ENCODE results near the gene C9orf40.
A peak's percentile ranks its signal among the peaks of the same experiment; 100 is the strongest.

The C9orf40 gene

GRCh38 chr9:74958587-74958986, 5.9 kb upstream of the C9orf40 start:
- DNase-seq (ENCODE audit: extremely low read depth, low read depth), result no peak
- no peak overlapping the region for H3K4me3 ChIP-seq (replicated peaks; ENCODE audit: low read depth, low read length)
- TF ChIP-seq, protein P1, sequence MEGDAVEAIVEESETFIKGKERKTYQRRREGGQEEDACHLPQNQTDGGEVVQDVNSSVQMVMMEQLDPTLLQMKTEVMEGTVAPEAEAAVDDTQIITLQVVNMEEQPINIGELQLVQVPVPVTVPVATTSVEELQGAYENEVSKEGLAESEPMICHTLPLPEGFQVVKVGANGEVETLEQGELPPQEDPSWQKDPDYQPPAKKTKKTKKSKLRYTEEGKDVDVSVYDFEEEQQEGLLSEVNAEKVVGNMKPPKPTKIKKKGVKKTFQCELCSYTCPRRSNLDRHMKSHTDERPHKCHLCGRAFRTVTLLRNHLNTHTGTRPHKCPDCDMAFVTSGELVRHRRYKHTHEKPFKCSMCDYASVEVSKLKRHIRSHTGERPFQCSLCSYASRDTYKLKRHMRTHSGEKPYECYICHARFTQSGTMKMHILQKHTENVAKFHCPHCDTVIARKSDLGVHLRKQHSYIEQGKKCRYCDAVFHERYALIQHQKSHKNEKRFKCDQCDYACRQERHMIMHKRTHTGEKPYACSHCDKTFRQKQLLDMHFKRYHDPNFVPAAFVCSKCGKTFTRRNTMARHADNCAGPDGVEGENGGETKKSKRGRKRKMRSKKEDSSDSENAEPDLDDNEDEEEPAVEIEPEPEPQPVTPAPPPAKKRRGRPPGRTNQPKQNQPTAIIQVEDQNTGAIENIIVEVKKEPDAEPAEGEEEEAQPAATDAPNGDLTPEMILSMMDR (IDR thresholded peaks at IDR 0.05; ENCODE audit: low read depth, low read length, missing control alignments), result no peak

GRCh38 chr9:74953235-74953751, 581 bp upstream of the C9orf40 start:
- DNase-seq (ENCODE audit: extremely low read depth, low read depth), result peak; percentile 50
- peak overlapping the region; percentile 83 for H3K4me3 ChIP-seq (replicated peaks; ENCODE audit: low read depth, low read length)
- TF ChIP-seq, protein P1 (IDR thresholded peaks at IDR 0.05; ENCODE audit: low read depth, low read length, missing control alignments), result no peak

DNA sequence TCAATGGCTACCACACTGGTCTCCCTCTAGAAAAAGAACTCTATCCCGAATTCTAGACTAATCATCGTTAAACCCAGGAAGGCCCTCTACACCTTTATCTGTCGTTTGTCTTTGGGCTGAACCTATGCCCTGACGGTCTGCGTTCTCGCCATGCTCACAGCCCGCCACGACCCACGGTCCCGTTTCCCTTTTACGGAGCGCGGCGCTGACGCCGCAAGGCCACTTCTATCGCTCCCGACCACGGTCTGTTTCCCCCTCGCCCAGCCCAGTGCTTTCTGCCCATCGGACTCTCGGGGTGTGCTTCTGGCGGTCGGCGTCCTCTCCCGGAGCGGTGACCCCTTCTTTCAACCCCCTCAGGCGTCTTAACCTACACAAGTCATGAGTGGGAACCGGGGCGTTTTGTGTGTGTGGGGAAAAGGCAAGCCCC, 974 bp downstream of the C9orf40 start:
- TF ChIP-seq, protein P1 (IDR thresholded peaks at IDR 0.05; ENCODE audit: low read depth, low read length, missing control alignments), result no peak
- no peak for DNase-seq (ENCODE audit: extremely low read depth, low read depth)
- H3K4me3 ChIP-seq (replicated peaks; ENCODE audit: low read depth, low read length), result peak overlapping the region; percentile 83

DNA sequence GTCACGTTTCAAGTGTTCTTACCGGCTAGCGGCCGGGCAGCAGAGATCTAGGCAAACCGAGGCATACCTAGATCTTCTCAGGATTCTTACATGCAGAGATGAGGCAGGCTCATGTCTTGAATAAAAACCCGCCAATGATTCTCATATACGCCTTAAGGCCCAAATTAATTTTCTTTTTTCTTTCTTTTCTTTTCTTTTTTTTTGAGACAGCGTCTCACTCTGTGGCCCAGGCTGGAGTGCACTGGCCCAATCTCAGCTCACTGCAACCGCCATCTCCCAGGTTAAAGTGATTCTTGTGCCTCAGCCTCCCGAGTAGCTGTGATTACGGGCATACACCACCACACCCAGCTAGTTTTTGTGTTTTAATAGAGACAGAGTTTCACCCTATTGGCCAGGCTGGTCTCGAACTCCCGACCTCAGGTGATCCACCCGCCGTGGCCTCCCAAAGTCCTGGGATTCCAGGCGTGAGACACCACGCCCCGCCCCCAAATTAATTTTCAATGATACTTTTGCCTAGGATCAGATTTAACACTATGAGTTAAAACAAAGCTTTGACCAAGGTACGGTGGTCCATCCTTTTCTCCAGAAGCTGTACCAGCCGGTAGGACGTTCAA, 1.5 kb downstream of the C9orf40 start:
- no peak for DNase-seq (ENCODE audit: extremely low read depth, low read depth)
- H3K4me3 ChIP-seq (replicated peaks; ENCODE audit: low read depth, low read length), result peak overlapping the region; percentile 83
- TF ChIP-seq, protein P1 (IDR thresholded peaks at IDR 0.05; ENCODE audit: low read depth, low read length, missing control alignments), result no peak

DNA sequence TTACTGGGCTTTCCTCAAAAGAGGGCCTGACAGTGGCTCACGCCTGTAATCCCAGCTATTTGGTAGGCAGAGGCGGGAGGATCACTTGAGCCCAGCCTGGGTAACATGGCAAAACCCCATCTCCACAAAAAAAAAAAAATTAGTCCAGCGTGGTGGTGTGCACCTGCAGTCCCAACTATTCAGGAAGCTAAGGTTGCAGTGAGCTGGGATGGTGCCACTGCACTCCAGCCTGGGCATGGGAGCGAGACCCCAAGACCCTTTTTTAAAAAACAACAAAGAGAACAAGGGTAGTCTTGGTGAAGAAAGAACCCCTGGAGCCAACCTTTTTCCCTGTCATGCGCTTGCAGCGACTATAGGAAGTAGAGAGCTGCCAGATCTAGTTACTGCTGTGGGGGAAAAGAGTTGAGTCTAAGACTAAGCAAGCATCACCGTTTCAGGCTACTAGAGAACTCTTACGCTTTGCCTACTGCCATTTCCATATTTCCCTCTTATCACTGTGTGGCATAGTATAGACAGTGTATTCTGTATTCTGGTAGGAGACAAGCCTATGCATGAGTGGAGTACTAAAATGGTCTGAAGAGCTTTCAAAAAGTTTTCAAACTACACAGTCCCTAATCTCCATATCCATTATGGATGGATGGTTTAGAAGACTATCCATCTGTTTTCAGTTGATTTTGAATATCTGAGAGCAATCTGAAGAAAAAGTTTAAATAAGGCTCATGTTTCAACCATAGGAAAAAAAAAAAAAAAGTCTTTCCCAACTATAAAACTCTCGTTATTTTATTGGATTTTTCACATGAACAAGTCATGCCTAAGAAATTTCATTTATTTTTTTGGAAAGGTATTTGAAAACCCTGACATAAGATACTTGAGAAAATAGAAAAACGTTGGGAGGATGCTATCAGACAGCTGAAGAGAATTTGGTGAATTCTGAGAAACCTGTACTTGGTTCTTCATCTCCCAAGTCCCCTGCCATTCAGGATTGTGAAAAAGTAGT, 2.6 kb downstream of the C9orf40 start:
- TF ChIP-seq, protein P1 (IDR thresholded peaks at IDR 0.05; ENCODE audit: low read depth, low read length, missing control alignments), result no peak
- DNase-seq (ENCODE audit: extremely low read depth, low read depth), result no peak
- peak overlapping the region; percentile 83; the same call in 1 of the 2 replicates for H3K4me3 ChIP-seq (replicated peaks; ENCODE audit: low read depth, low read length)

DNA sequence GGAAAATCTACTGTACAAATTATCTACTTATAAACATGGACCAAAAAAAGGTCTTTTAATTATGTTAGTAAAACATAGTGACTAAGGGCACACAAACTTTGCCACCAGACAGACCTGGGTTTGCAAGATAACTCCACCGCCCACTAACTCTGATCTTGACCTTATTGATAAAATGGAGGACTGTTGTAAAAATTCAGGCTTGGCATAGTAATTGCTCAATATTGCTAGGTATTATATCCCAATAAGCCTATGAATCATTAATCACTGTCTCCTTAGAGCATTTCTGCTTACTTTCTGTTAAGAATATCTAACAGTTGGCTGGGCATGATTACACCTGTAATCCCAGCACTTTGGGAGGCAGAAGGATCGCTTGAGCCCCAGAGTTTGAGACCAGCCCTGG, 3.8 kb downstream of the C9orf40 start:
- TF ChIP-seq, protein P1 (IDR thresholded peaks at IDR 0.05; ENCODE audit: low read depth, low read length, missing control alignments), result no peak
- no peak for DNase-seq (ENCODE audit: extremely low read depth, low read depth)
- no peak overlapping the region for H3K4me3 ChIP-seq (replicated peaks; ENCODE audit: low read depth, low read length)

All from HFF-Myc (cell line).